Body of pancreas (tissue), 4 donors: ENCODE measurements around the gene ST6GALNAC3. TPM values are rescaled to one million over a fixed set of nuclear protein-coding genes. Genes with fewer than 3 reads are reported as not detected.
"Not testable (repeated sequence)": the region's sequence is repeated elsewhere in the genome, so short reads cannot be mapped to it uniquely, and the experiment has no call there.

Experiments used
- ATAC-seq: fragments of 150-250 bp; one replicate; pipeline ENCODE4 v1.9.1; 2016
- DNase-seq, 4 donors: peaks; one replicate each; pipeline ENCODE4 v3.0.0-alpha.2; 2019
- H3K27ac ChIP-seq, 4 donors: fragments of 200-600 bp; sonication (generic); 1 replicate in 3 of 4; 2 replicates in 1 of 4; pipeline versions ENCODE4 v1.5.1 to v1.6.1; 2016 to 2019; ENCODE audit warnings: mild to moderate bottlenecking in 1 of 4, mixed read lengths in 1 of 4, moderate library complexity in 1 of 4
- H3K27me3 ChIP-seq, 2 donors: fragments of 200-600 bp; sonication (generic); one replicate each; pipeline ENCODE4 v1.6.0; 2016; ENCODE audit warnings: mild to moderate bottlenecking in 1 of 2
- H3K36me3 ChIP-seq, 2 donors: fragments of 200-600 bp; sonication (generic); replicated peaks in 1 of 2; 2 replicates each; pipeline ENCODE4 v1.5.1; 2016; ENCODE audit warnings: low read depth in 2 of 2; ENCODE audit not compliant: insufficient read depth in 1 of 2
- H3K4me1 ChIP-seq: fragments of 200-600 bp; sonication (generic); one replicate; pipeline ENCODE4 v1.6.0; 2016
- H3K4me3 ChIP-seq, 2 donors: fragments of 200-600 bp; sonication (generic); 1 replicate in 1 of 2; 2 replicates in 1 of 2; pipeline ENCODE4 v1.5.1; 2016 to 2019
- H3K9me3 ChIP-seq, 3 donors: fragments of 200-600 bp; sonication (generic); 1 replicate in 2 of 3; 2 replicates in 1 of 3; pipeline ENCODE4 v1.5.1; 2016
- POLR2A ChIP-seq, 3 donors: fragments of 450-650 bp; IDR thresholded peaks; one replicate each; pipeline ENCODE4 v1.6.1; 2016; ENCODE audit warnings: antibody characterized with exemption in 3 of 3, mild to moderate bottlenecking in 2 of 3
- WGBS, 2 donors: methylation state at CpG; one replicate each; pipeline ENCODE4 v1.1.5; 2017; 5-methylcytosine and 5-hydroxymethylcytosine counted together
- intact Hi-C: fragments of 100-400 bp; cut with DNase I; formaldehyde crosslinking; loops from one replicate; pipeline ENCODE4 v1.15.1; 2023
- total RNA-seq, 2 donors: library from RNA; depleted of rRNA; stranded (reverse); fragments of >200 nt; gene quantifications; one replicate each; pipeline ENCODE4 v1.1.0, GENCODE V29; 2016
- TF ChIP-seq, protein P1 (sequence below), 7 experiments: fragments of 450-650 bp in 4 of 7; fragments of 200-600 bp in 3 of 7; sonication (generic) in 3 of 7; IDR thresholded peaks; one replicate each; pipeline ENCODE4 v1.5.1; 2016 to 2019; ENCODE audit warnings: antibody characterized with exemption in 7 of 7

ST6GALNAC3 gene
- total RNA-seq, 2 donors from 2014 or later = 1.3 to 2.3 TPM

DNA sequence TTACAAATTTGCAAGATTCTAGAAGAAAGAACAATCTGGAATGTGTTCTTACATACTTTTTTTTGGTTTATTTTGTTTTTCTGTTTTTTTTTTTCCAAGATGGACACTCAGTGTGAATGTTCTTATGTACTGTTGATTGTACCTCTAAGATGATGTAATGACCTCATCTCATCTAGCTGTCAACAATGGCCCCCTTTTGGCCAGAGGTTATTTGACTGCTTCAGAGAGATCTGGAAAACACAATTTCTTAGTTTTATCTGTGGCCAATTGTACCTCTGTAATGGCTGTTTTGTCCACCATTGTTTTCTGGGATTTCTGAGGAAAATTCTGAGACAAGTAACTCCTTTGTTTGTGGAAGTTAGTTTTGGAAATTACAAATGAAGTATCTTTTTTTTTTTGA is 38.9 kb downstream of the ST6GALNAC3 start:
- no peak for DNase-seq
- no peaks in the 10 kb centered on the region for H3K27me3 ChIP-seq
- intact Hi-C loops = no loop called here
- no peaks in the 10 kb centered on the region for H3K9me3 ChIP-seq
- no peak overlapping the region for H3K4me3 ChIP-seq
- H3K27ac ChIP-seq = no peak overlapping the region
- ATAC-seq = no peak
- no peak for TF ChIP-seq POLR2A (IDR thresholded peaks at IDR 0.05)
- TF ChIP-seq, protein P1, sequence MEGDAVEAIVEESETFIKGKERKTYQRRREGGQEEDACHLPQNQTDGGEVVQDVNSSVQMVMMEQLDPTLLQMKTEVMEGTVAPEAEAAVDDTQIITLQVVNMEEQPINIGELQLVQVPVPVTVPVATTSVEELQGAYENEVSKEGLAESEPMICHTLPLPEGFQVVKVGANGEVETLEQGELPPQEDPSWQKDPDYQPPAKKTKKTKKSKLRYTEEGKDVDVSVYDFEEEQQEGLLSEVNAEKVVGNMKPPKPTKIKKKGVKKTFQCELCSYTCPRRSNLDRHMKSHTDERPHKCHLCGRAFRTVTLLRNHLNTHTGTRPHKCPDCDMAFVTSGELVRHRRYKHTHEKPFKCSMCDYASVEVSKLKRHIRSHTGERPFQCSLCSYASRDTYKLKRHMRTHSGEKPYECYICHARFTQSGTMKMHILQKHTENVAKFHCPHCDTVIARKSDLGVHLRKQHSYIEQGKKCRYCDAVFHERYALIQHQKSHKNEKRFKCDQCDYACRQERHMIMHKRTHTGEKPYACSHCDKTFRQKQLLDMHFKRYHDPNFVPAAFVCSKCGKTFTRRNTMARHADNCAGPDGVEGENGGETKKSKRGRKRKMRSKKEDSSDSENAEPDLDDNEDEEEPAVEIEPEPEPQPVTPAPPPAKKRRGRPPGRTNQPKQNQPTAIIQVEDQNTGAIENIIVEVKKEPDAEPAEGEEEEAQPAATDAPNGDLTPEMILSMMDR (IDR thresholded peaks at IDR 0.05) = no peak
- no peaks in the 10 kb centered on the region for H3K4me1 ChIP-seq
- no peaks in the 10 kb centered on the region for H3K36me3 ChIP-seq

DNA sequence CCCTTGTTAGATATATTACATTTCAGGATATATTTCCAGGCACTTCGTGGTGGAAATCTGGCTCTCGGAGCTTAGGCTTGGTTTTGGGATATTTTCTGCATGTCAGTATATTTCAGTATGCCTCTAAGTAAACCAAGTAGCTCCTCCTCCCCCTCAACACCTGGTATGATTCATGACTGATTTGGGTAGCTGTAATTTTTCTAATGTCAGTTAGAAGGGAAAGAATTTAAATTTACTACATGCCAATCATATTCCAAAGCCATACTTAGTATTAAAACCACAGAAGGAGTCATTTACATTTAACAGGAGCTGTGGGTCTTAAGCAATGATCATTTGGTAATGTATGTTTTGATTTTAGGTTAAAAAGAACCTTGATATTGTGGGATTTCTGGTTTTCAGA is 40.6 kb downstream of the ST6GALNAC3 start:
- no peak for ATAC-seq
- 87 to 94% methylated on average over 2 of the region's 2 CpGs for WGBS, 2 donors
- no peak overlapping the region for H3K27ac ChIP-seq
- intact Hi-C loops = no loop called here
- H3K36me3 ChIP-seq = no peaks in the 10 kb centered on the region
- DNase-seq = no peak
- no peak overlapping the region for H3K4me3 ChIP-seq
- H3K27me3 ChIP-seq = no peaks in the 10 kb centered on the region
- no peaks in the 10 kb centered on the region for H3K9me3 ChIP-seq
- TF ChIP-seq, protein P1 (IDR thresholded peaks at IDR 0.05) = no peak
- no peak for TF ChIP-seq POLR2A (IDR thresholded peaks at IDR 0.05)
- H3K4me1 ChIP-seq = no peaks in the 10 kb centered on the region

DNA sequence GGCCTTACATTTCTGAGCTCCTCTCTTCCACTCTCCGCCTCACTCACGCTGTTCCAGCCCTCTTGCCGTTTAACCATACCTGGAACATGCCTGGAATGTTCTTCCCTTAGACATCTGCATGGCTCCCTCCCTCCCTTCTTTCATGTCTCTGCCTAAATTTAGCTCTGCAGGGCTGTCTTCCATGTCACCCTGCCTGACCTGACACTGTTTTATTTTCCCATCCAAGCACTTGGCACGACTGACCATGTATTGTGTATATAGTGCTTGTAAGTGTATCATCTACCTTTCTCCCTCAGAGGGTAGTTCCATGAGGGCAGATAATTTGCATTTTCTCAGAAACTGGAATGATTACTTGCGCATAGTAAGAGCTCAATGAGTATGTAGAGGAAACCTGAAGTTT is 47.3 kb downstream of the ST6GALNAC3 start:
- H3K36me3 ChIP-seq = no peaks in the 10 kb centered on the region

DNA sequence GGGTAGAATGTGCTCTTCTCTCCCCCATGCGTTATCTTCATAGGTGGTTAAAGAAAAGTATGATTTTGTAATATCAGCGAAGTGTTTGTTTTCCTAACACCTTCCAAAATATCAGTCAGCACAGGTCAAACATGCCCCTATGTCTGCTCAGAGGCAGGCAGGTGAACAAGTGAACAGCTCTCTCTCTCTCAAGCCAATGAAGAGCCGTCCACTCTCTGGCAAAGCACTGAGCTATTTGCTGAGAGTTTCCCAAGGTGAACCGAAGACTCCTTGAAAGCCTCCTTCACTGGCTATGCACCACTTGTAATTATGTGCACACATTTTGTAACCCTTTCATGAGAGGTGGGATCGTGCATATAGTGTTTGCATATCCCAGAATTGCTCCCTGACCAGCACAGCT is 47.7 kb downstream of the ST6GALNAC3 start:
- H3K36me3 ChIP-seq = no peaks in the 10 kb centered on the region
- ATAC-seq = no peak
- H3K27ac ChIP-seq = no peak overlapping the region
- DNase-seq = no peak
- no peak overlapping the region for H3K4me3 ChIP-seq
- H3K4me1 ChIP-seq = no peaks in the 10 kb centered on the region
- no peaks in the 10 kb centered on the region for H3K27me3 ChIP-seq
- TF ChIP-seq, protein P1 (IDR thresholded peaks at IDR 0.05) = no peak
- no peak for TF ChIP-seq POLR2A (IDR thresholded peaks at IDR 0.05)
- intact Hi-C loops = no loop called here
- 49 to 50% methylated on average over 5 of the region's 5 CpGs for whole genome bisulfite sequencing, 2 donors
- no peaks in the 10 kb centered on the region for H3K9me3 ChIP-seq

More for the DNA sequence above, 47.3 kb downstream of the ST6GALNAC3 start:
- no peak overlapping the region for H3K4me3 ChIP-seq
- intact Hi-C loops = no loop called here
- H3K27me3 ChIP-seq = no peaks in the 10 kb centered on the region
- H3K9me3 ChIP-seq = no peaks in the 10 kb centered on the region
- DNase-seq (no peak), ATAC-seq (no peak)
- 61 to 69% methylated on average over 5 of the region's 5 CpGs for WGBS, 2 donors
- no peak overlapping the region for H3K27ac ChIP-seq
- no peaks in the 10 kb centered on the region for H3K4me1 ChIP-seq
- no peak for TF ChIP-seq POLR2A (IDR thresholded peaks at IDR 0.05)
- TF ChIP-seq, protein P1 (IDR thresholded peaks at IDR 0.05) = no peak

DNA sequence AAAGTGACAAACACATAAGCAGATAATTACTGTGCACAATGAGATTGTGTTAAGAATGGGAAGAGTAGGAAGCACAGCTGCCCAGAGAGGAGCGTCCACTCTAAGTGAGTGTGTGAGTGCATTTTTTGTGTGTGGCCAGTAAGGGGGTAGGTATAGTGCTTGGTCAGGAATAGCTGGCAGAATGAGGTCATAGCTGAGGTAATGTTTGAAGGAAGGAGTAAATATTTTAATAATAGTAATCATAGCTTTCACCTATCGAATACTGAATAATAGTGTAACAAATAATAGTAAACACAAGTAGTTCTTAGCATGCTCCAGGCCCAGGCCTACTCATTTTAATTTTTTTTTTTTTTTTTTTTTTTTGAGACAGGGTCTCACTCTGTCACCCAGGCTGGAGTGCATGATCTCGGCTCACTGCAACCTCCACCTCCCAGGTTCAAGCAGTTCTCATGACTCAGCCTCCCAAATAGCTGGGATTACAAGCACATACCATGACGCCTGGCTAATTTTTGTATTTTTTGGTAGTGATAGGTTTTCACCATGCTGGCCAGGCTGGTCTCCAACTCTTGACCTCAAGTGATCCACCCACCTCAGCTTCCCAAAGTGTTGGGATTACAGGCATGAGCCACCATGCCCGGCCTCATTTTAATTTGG is 49.0 kb downstream of the ST6GALNAC3 start:
- H3K4me1 ChIP-seq, ATAC-seq, H3K36me3 ChIP-seq, H3K27me3 ChIP-seq, H3K27ac ChIP-seq, intact Hi-C loops, H3K9me3 ChIP-seq, H3K4me3 ChIP-seq, DNase-seq: not testable (repeated sequence)
- WGBS, 2 donors = 87 to 97% methylated on average over 5 of the region's 5 CpGs
